ENCODE results near the gene ANKRD27. TPM values are rescaled to one million over a fixed set of nuclear protein-coding genes. Genes with fewer than 3 reads are reported as not detected.

Gene ANKRD27
- total RNA-seq, 1 experiment from 2014 or later, result 64.2 TPM

DNA sequence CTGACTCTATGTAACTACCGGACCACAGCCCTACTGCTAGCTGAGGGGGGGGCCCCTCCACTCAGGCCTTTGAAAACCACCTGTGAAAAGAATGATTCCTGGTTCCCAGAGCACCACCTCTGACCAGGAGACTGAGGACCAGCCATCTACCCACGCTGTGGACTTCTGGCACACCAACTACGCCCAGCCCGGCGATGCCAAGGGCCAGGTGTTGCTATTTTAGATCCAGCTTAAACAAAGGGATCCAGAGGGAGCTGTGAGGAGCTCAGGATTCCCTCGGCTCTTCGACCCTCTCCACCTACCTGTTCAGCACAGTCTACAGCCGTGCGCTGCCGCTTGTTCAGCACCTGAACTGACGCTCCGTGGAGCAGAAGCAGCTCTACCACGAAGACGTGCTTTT is 71.0 kb downstream of the ANKRD27 start:
- CTCF ChIA-PET, result no interaction called here
- Histone ChIP-seq H3K27ac (ENCODE audit: low read length) (no peak overlapping the region), H3K4me1 (ENCODE audit: control insufficient read depth, insufficient read depth, low read length) (no peaks in the 10 kb centered on the region), H3K27me3 (ENCODE audit: control insufficient read depth, insufficient read depth, low read length) (no peaks in the 10 kb centered on the region), H3K9me3 (ENCODE audit: control insufficient read depth, insufficient read depth, low read depth, low read length) (no peaks in the 10 kb centered on the region), H3K36me3 (ENCODE audit: control insufficient read depth, insufficient read depth, low read length) (peaks cover 12% of the 10 kb centered on the region), H3K4me3 (ENCODE audit: low read depth in 2 of 2, low read length in 2 of 2) (no peak overlapping the region)
- intact Hi-C loops (cut with micrococcal nuclease; ENCODE audit: unreplicated experiment), result no loop called here
- no TSS peak for BruUV-seq (replicated peaks)
- TF ChIP-seq, protein P1, sequence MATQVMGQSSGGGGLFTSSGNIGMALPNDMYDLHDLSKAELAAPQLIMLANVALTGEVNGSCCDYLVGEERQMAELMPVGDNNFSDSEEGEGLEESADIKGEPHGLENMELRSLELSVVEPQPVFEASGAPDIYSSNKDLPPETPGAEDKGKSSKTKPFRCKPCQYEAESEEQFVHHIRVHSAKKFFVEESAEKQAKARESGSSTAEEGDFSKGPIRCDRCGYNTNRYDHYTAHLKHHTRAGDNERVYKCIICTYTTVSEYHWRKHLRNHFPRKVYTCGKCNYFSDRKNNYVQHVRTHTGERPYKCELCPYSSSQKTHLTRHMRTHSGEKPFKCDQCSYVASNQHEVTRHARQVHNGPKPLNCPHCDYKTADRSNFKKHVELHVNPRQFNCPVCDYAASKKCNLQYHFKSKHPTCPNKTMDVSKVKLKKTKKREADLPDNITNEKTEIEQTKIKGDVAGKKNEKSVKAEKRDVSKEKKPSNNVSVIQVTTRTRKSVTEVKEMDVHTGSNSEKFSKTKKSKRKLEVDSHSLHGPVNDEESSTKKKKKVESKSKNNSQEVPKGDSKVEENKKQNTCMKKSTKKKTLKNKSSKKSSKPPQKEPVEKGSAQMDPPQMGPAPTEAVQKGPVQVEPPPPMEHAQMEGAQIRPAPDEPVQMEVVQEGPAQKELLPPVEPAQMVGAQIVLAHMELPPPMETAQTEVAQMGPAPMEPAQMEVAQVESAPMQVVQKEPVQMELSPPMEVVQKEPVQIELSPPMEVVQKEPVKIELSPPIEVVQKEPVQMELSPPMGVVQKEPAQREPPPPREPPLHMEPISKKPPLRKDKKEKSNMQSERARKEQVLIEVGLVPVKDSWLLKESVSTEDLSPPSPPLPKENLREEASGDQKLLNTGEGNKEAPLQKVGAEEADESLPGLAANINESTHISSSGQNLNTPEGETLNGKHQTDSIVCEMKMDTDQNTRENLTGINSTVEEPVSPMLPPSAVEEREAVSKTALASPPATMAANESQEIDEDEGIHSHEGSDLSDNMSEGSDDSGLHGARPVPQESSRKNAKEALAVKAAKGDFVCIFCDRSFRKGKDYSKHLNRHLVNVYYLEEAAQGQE (IDR thresholded peaks at IDR 0.05; ENCODE audit: insufficient read depth in 1 of 2, low read depth in 2 of 2, low read length in 1 of 2), result no peak
- TF ChIP-seq POLR2AphosphoS5 (IDR thresholded peaks at IDR 0.05; ENCODE audit: low read depth, low read length) (no peak), TCF7L2 (IDR thresholded peaks at IDR 0.05; ENCODE audit: low read depth, low read length) (no peak), SIN3A (IDR thresholded peaks at IDR 0.05; ENCODE audit: borderline replicate concordance, insufficient read depth, low read depth, low read length) (no peak)
- TF ChIP-seq, protein P2, sequence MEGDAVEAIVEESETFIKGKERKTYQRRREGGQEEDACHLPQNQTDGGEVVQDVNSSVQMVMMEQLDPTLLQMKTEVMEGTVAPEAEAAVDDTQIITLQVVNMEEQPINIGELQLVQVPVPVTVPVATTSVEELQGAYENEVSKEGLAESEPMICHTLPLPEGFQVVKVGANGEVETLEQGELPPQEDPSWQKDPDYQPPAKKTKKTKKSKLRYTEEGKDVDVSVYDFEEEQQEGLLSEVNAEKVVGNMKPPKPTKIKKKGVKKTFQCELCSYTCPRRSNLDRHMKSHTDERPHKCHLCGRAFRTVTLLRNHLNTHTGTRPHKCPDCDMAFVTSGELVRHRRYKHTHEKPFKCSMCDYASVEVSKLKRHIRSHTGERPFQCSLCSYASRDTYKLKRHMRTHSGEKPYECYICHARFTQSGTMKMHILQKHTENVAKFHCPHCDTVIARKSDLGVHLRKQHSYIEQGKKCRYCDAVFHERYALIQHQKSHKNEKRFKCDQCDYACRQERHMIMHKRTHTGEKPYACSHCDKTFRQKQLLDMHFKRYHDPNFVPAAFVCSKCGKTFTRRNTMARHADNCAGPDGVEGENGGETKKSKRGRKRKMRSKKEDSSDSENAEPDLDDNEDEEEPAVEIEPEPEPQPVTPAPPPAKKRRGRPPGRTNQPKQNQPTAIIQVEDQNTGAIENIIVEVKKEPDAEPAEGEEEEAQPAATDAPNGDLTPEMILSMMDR (IDR thresholded peaks at IDR 0.05), result no peak
- no peak for DNase-seq (ENCODE audit: low read depth, low spot score)
- in situ Hi-C loops (cut with HindIII; ENCODE audit: low pct_unique_long_range_greater_than_20kb, low sequenced_read_pairs), result no loop called here
- no peak for ATAC-seq
- POLR2A ChIA-PET, result no interaction called here

DNA sequence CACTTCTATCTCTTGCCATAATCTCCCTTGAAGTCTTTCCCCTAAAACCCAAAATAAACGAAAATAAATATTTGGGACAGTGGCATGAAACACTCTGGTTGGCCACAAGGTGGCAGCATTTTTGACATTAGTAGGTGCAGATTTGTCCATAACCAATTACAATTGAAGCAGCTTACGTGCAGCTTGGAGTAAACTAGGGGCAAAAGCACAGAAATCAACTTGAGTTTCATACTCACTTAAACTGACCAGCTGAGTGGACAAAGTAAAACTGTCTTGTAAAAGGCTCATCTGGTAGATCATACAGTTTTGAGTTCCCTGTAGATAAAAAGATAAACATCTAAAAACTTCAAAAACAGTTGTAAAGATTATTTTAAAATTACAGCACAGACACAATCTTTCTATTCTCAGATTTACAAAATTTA is 75.2 kb downstream of the ANKRD27 start:
- peak; percentile 82 for ATAC-seq
- H3K27me3 ChIP-seq (ENCODE audit: control insufficient read depth, insufficient read depth, low read length), result no peaks in the 10 kb centered on the region
- no peaks in the 10 kb centered on the region for H3K9me3 ChIP-seq (ENCODE audit: control insufficient read depth, insufficient read depth, low read depth, low read length)
- DNase-seq (ENCODE audit: low read depth, low spot score), result peak; percentile 13
- H3K4me3 ChIP-seq (ENCODE audit: low read depth in 2 of 2, low read length in 2 of 2), result no peak overlapping the region
- intact Hi-C loops (cut with micrococcal nuclease; ENCODE audit: unreplicated experiment), result no loop called here
- no peaks in the 10 kb centered on the region for H3K4me1 ChIP-seq (ENCODE audit: control insufficient read depth, insufficient read depth, low read length)
- TF ChIP-seq TCF7L2 (IDR thresholded peaks at IDR 0.05; ENCODE audit: low read depth, low read length), result no peak
- TF ChIP-seq, protein P1 (IDR thresholded peaks at IDR 0.05; ENCODE audit: insufficient read depth in 1 of 2, low read depth in 2 of 2, low read length in 1 of 2), result no peak
- TF ChIP-seq, protein P2 (IDR thresholded peaks at IDR 0.05), result peak; percentile 93
- CTCF ChIA-PET, result no interaction called here
- BruUV-seq (replicated peaks), result no TSS peak
- peaks cover 30% of the 10 kb centered on the region for H3K36me3 ChIP-seq (ENCODE audit: control insufficient read depth, insufficient read depth, low read length)
- in situ Hi-C loops (cut with HindIII; ENCODE audit: low pct_unique_long_range_greater_than_20kb, low sequenced_read_pairs), result no loop called here
- POLR2A ChIA-PET, result interaction anchor here (0.5 kb wide), 1 partner anchor 354 kb away, joined by 7 read pairs; no protein-coding TSS in a partner anchor
- no peak overlapping the region for H3K27ac ChIP-seq (ENCODE audit: low read length)

Measured in Panc1 (cell line).